NOMO-1 treated with DMSO at 0.1 percent for 48 hours (cell line): ENCODE measurements around the gene SLC36A3.
"Not testable (repeated sequence)": the region's sequence is repeated elsewhere in the genome, so short reads cannot be mapped to it uniquely, and the experiment has no call there.

Source experiments
- DNase-seq: peaks from one replicate; lab custom pipeline; 2025; ENCODE audit not compliant: unreplicated experiment; lab: John Stamatoyannopoulos, UW

SLC36A3 gene

GRCh38 chr5:151303666-151304065 is at the start of gene SLC36A3:
Gene SLC36A3, minus strand, starts transcription at chr5:151303766. Its CDS starts 412 bp downstream, at chr5:151303354.
- no peak for DNase-seq

GRCh38 chr5:151351671-151352070 is 48.1 kb upstream of the SLC36A3 start:
- no peak for DNase-seq

GRCh38 chr5:151348789-151349188 is 45.2 kb upstream of the SLC36A3 start:
- DNase-seq = no peak

GRCh38 chr5:151347369-151347768 is 43.8 kb upstream of the SLC36A3 start, which contains the start of gene SLC36A2:
Gene SLC36A2, minus strand, starts transcription at chr5:151347559. Its CDS starts 99 bp downstream, at chr5:151347460.
- DNase-seq = no peak

- DNase-seq = no peak
These were observed 42.4 kb upstream of the SLC36A3 start for GRCh38 chr5:151345808-151346478.

- no peak for DNase-seq
These were observed 41.7 kb upstream of the SLC36A3 start for GRCh38 chr5:151345187-151345807.

GRCh38 chr5:151344088-151344487 is 40.5 kb upstream of the SLC36A3 start:
- no peak for DNase-seq

- DNase-seq = no peak
These were observed 36.4 kb upstream of the SLC36A3 start for GRCh38 chr5:151340004-151340403.

- DNase-seq = no peak
These were observed 35.2 kb upstream of the SLC36A3 start for GRCh38 chr5:151338734-151339133.

GRCh38 chr5:151332857-151333256 is 29.3 kb upstream of the SLC36A3 start:
- DNase-seq = no peak

- DNase-seq = peak; percentile 5
These were observed 25.2 kb upstream of the SLC36A3 start for GRCh38 chr5:151328734-151329133.

GRCh38 chr5:151327585-151327984 is 24.0 kb upstream of the SLC36A3 start:
- no peak for DNase-seq

- DNase-seq = no peak
These were observed 22.7 kb upstream of the SLC36A3 start for GRCh38 chr5:151326266-151326665.

- no peak for DNase-seq
These were observed 16.9 kb upstream of the SLC36A3 start for GRCh38 chr5:151320481-151320880.

- peak; percentile 32 for DNase-seq
These were observed 15.5 kb upstream of the SLC36A3 start for GRCh38 chr5:151318850-151319732.

GRCh38 chr5:151317871-151318270 is 14.3 kb upstream of the SLC36A3 start:
- no peak for DNase-seq

- peak; percentile 26 for DNase-seq
These were observed 12.5 kb upstream of the SLC36A3 start for GRCh38 chr5:151315998-151316597.

- no peak for DNase-seq
These were observed 9.8 kb upstream of the SLC36A3 start for GRCh38 chr5:151313357-151313756.

GRCh38 chr5:151312756-151313324 is 9.3 kb upstream of the SLC36A3 start:
- no peak for DNase-seq

- DNase-seq = no peak
These were observed 7.4 kb upstream of the SLC36A3 start for GRCh38 chr5:151310932-151311331.

- DNase-seq = not testable (repeated sequence)
These were observed 6.3 kb upstream of the SLC36A3 start for GRCh38 chr5:151309821-151310220.
